GM12878 (cell line): Measurements from ENCODE around the gene PRKCE. TPM values are rescaled to one million over a fixed set of nuclear protein-coding genes. Genes with fewer than 3 reads are reported as not detected.

Experiments used
- ATAC-seq: fragments of 200-7000 bp; cut with Tn5 transposase; 3 replicates; pipeline ENCODE4 v1.9.1; 2020; ENCODE audit warnings: mild to moderate bottlenecking, moderate library complexity
- BruUV-seq: library from RNA; stranded (reverse); fragments of 400-500 nt; replicated peaks from 2 replicates; lab custom pipeline; 2021; lab: Mats Ljungman, UMichigan
- CTCF ChIA-PET: fragments of 300-600 bp; sonication (Branson Sonifier 250); formaldehyde crosslinking; extraction: SDS; loops from one replicate; lab custom pipeline; 2021; ENCODE audit warnings: inconsistent platforms; lab: Yijun Ruan, JAX
- POLR2A ChIA-PET: fragments of 350-600 bp; formaldehyde crosslinking; extraction: SDS; loops from one replicate; lab custom pipeline; 2021; ENCODE audit warnings: inconsistent platforms; lab: Charles Lee
- RAD21 ChIA-PET: fragments of 300-600 bp; sonication (Branson Sonifier 250); formaldehyde crosslinking; loops from one replicate; lab custom pipeline; 2023; ENCODE audit warnings: antibody characterized with exemption; ENCODE audit not compliant: unreplicated experiment; lab: Charles Lee
- SMC1A ChIA-PET: fragments of 300-600 bp; sonication (Branson Sonifier 250); formaldehyde crosslinking; loops from one replicate; lab custom pipeline; 2023; ENCODE audit not compliant: unreplicated experiment, uncharacterized antibody; lab: Charles Lee
- DNase-seq: peaks from one replicate; pipeline ENCODE4 v3.0.0-alpha.2; 2011; ENCODE audit warnings: low read depth, low spot score
- FAIRE-seq: peaks from 3 replicates; lab custom pipeline; 2011; peaks lifted over from hg19 to GRCh38; lab: Jason Lieb, UNC
- H2AFZ ChIP-seq: 2 replicates; pipeline ENCODE4 v1.6.0; 2011; ENCODE audit warnings: low read depth, low read length, control low read depth; ENCODE audit not compliant: control insufficient read depth
- H3K27ac ChIP-seq: 2 replicates; pipeline ENCODE4 v1.5.1; 2011; ENCODE audit warnings: control low read depth; ENCODE audit not compliant: control insufficient read depth, insufficient read depth
- H3K27me3 ChIP-seq, 2 experiments: replicated peaks in 1 of 2; 2 replicates each; pipeline versions ENCODE4 v1.6.0 to v1.6.1; 2011; ENCODE audit warnings: low read length in 1 of 2; ENCODE audit not compliant: control insufficient read depth in 2 of 2, insufficient read depth in 2 of 2
- H3K36me3 ChIP-seq, 2 experiments: 2 replicates each; pipeline ENCODE4 v1.5.1; 2011; ENCODE audit warnings: low read length in 1 of 2; ENCODE audit not compliant: control insufficient read depth in 2 of 2, insufficient read depth in 2 of 2
- H3K4me1 ChIP-seq: 2 replicates; pipeline ENCODE4 v1.6.1; 2011; ENCODE audit warnings: mild to moderate bottlenecking, low read length, moderate library complexity, mixed read lengths; ENCODE audit not compliant: control insufficient read depth, insufficient read depth
- H3K4me2 ChIP-seq: 2 replicates; pipeline ENCODE4 v1.6.0; 2011; ENCODE audit warnings: control low read depth; ENCODE audit not compliant: control insufficient read depth, insufficient read depth
- H3K4me3 ChIP-seq: fragments of 200-600 bp; sonication (generic); 2 replicates; pipeline ENCODE4 v1.5.1; 2016
- H3K79me2 ChIP-seq: 2 replicates; pipeline ENCODE4 v1.6.0; 2011; ENCODE audit warnings: low read length; ENCODE audit not compliant: control insufficient read depth, insufficient read depth
- H3K9ac ChIP-seq: 2 replicates; pipeline ENCODE4 v1.8.0; 2011; ENCODE audit warnings: low read length, control low read depth, mixed read lengths; ENCODE audit not compliant: control insufficient read depth, insufficient read depth
- H3K9me3 ChIP-seq: replicated peaks from 3 replicates; pipeline ENCODE4 v1.5.1; 2011; ENCODE audit warnings: mild to moderate bottlenecking, low read length; ENCODE audit not compliant: control insufficient read depth, insufficient read depth
- H4K20me1 ChIP-seq: 2 replicates; pipeline ENCODE4 v1.6.0; 2011; ENCODE audit not compliant: control insufficient read depth, insufficient read depth
- ATF3 ChIP-seq: IDR thresholded peaks from 2 replicates; pipeline ENCODE4 v1.6.1; 2011; ENCODE audit warnings: low read depth, mild to moderate bottlenecking, low read length, moderate library complexity, borderline replicate concordance; ENCODE audit errors: extremely low read depth
- IRF5 ChIP-seq: fragments of 450-650 bp; IDR thresholded peaks from 2 replicates; pipeline ENCODE4 v1.6.1; 2017; ENCODE audit warnings: borderline replicate concordance
- RAD51 ChIP-seq: fragments of 450-650 bp; IDR thresholded peaks from 2 replicates; pipeline ENCODE4 v1.6.1; 2016; ENCODE audit warnings: moderate library complexity, mild to moderate bottlenecking, inconsistent platforms
- WGBS: methylation state at CpG from one replicate; pipeline ENCODE4 v1.1.6; 2016; ENCODE audit warnings: low lambda C conversion rate; ENCODE audit not compliant: insufficient replicate concordance, insufficient coverage; ENCODE audit errors: missing lambda C conversion rate; 5-methylcytosine and 5-hydroxymethylcytosine counted together
- in situ Hi-C: fragments of 300-500 bp; cut with MboI; formaldehyde crosslinking; loops from 9 replicates; pipeline ENCODE4 v1.14.3; 2018; ENCODE audit warnings: mixed read lengths
- intact Hi-C: fragments of 100-400 bp; cut with micrococcal nuclease; formaldehyde crosslinking; loops from one replicate; pipeline ENCODE4 v1.14.2; 2022; ENCODE audit not compliant: unreplicated experiment
- polyA plus RNA-seq, 11 experiments: library from polyadenylated mRNA; depleted of rRNA in 4 of 11; unstranded in 6 of 11; stranded (reverse) in 5 of 11; fragments of >200 nt; fragmentation: Nextera tagmentation in 4 of 11; fragmentation: Illumina TruSeq in 1 of 11; extraction: Ambion mirVana in 4 of 11; extraction: Trizol in 1 of 11; gene quantifications; 1 replicate in 1 of 11; 2 replicates in 10 of 11; pipeline versions ENCODE4 v1.2.1 to v1.2.3, GENCODE V29; 2011 to 2016; ENCODE audit warnings: inconsistent platforms in 2 of 11, missing spikeins in 2 of 11, low read depth in 1 of 11
- total RNA-seq, 4 experiments: library from RNA; depleted of rRNA in 3 of 4; stranded (reverse); fragments of >200 nt in 3 of 4; fragmentation: Illumina TruSeq in 1 of 4; extraction: Trizol in 1 of 4; gene quantifications; 2 replicates each; pipeline versions ENCODE4 v1.2.1 to v1.2.3, GENCODE V29; 2013 to 2021

The PRKCE gene
- total and polyA plus RNA-seq, 10 of the 15 experiments (the other 5 are each of a cell fraction or from before 2014, with no cell fraction given), result 2.6 to 28.2 (median 11.3) TPM

DNA sequence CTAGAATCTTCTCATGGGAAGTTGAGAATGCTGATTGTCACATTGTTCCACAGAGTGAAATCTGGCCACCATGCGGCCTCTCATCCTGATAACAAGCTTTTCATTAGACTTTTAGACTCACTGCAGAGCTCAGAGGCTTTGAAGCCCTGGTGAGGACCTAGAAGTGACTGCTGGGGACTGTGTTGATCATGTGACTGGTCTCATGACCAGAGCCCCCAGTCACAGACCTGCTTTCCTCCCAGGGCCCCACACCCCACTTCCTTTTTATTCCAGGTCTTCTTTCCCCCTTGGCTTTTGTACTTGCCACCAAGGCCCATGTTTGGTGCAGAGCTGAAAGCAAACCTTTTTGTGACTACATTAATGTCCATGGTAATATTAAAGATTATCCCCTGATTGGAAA, 45.2 kb downstream of the PRKCE start:
- ChIA-PET SMC1A (interaction anchor here (0.8 to 4.2 kb wide), 11 partner anchors 11 to 139 kb away, joined by 3 to 29 read pairs (median 5); no protein-coding TSS in a partner anchor), POLR2A (interaction anchor here (0.8 to 1.5 kb wide), 6 partner anchors 9 to 47 kb away, joined by 3 to 5 read pairs (median 3); no protein-coding TSS in a partner anchor), RAD21 (interaction anchor here (1.1 to 4.8 kb wide), 4 partner anchors 28 to 137 kb away, joined by 3 to 35 read pairs (median 4); partner anchors contain the start of gene PRKCE), CTCF (interaction anchor here (0.9 to 2.7 kb wide), 6 partner anchors 9 to 82 kb away, joined by 3 to 9 read pairs (median 4); no protein-coding TSS in a partner anchor)
- Histone ChIP-seq H3K9ac (no peak overlapping the region), H2AFZ (no peak overlapping the region), H3K9me3 (no peaks in the 10 kb centered on the region), H3K4me2 (no peak overlapping the region), H3K27ac (no peak overlapping the region), H3K4me1 (peaks cover 46% of the 10 kb centered on the region), H3K79me2 (peaks cover 32% of the 10 kb centered on the region), H3K36me3 (peaks cover 0 to 2% of the 10 kb centered on the region in 2 experiments; a peak in 2 of 4 replicates), H4K20me1 (no peaks in the 10 kb centered on the region), H3K27me3 (no peaks in the 10 kb centered on the region), H3K4me3 (no peak overlapping the region)
- no TSS peak for BruUV-seq
- in situ Hi-C loops, result no loop called here
- ATAC-seq (no peak), FAIRE-seq (no peak), DNase-seq (no peak)
- 92% methylated on average over 1 of the region's 1 CpG for WGBS
- intact Hi-C loops, result no loop called here
- TF ChIP-seq RAD51 (peak; percentile 79), IRF5 (no peak), ATF3 (peak; percentile 20; the same call in 1 of the 2 replicates)
